ENCODE results near the gene GUCY1A2.

DNA sequence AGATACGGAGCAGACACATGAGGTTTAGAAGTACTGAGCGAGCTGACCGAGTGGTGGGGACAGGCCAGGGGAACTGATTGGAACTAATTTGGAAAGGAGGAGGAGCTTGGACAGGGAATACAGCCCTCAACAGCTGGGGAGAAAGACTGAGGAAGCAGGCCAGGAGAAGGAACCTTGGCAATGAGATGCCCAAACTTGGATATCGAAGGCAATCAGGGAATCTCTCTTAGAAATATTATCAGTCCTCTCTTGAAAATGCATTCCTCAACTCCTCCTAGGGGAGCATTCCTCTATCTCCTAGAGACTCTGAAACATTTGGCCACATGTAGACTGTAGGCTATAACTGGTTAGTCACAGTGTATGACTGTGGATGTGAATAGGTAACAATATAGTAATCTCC, 284.6 kb downstream of the GUCY1A2 start:
- TF ChIP-seq EZH2 (IDR thresholded peaks at IDR 0.05; ENCODE audit: borderline replicate concordance, low read depth, low read length, severe bottlenecking), result no peak
- TF ChIP-seq, protein P1, sequence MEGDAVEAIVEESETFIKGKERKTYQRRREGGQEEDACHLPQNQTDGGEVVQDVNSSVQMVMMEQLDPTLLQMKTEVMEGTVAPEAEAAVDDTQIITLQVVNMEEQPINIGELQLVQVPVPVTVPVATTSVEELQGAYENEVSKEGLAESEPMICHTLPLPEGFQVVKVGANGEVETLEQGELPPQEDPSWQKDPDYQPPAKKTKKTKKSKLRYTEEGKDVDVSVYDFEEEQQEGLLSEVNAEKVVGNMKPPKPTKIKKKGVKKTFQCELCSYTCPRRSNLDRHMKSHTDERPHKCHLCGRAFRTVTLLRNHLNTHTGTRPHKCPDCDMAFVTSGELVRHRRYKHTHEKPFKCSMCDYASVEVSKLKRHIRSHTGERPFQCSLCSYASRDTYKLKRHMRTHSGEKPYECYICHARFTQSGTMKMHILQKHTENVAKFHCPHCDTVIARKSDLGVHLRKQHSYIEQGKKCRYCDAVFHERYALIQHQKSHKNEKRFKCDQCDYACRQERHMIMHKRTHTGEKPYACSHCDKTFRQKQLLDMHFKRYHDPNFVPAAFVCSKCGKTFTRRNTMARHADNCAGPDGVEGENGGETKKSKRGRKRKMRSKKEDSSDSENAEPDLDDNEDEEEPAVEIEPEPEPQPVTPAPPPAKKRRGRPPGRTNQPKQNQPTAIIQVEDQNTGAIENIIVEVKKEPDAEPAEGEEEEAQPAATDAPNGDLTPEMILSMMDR (IDR thresholded peaks at IDR 0.05; ENCODE audit: borderline replicate concordance, extremely low read depth, low read length, poor library complexity, severe bottlenecking), result no peak

Measured in DND-41 (cell line).